Measurements from ENCODE around the gene CGRRF1.

CGRRF1 gene

DNA sequence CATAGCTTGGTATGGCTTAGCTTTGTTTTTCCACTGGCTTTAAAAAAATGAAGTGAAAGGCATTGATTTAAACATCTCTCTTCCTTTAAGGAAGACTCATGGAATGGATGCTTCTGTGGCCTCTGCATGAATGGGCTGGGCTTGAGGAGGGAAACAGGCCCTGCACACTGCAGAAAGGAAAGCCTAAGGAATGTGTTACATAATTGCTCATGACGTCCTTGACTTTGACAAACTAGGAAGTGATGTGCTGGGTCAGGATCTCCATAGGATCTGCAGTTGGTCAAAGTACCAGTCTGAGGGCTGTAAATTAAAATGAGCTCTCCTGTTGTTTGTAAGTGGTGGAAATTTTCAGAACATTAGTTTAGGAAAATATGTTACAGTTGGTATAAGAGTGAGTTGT, 69.9 kb downstream of the CGRRF1 start (continued):
- TF ChIP-seq, protein P1, sequence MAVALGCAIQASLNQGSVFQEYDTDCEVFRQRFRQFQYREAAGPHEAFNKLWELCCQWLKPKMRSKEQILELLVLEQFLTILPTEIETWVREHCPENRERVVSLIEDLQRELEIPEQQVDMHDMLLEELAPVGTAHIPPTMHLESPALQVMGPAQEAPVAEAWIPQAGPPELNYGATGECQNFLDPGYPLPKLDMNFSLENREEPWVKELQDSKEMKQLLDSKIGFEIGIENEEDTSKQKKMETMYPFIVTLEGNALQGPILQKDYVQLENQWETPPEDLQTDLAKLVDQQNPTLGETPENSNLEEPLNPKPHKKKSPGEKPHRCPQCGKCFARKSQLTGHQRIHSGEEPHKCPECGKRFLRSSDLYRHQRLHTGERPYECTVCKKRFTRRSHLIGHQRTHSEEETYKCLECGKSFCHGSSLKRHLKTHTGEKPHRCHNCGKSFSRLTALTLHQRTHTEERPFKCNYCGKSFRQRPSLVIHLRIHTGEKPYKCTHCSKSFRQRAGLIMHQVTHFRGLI (tag by site-specific recombination; IDR thresholded peaks at IDR 0.05) = no peak
- TF ChIP-seq ZNF843 (tag by site-specific recombination; IDR thresholded peaks at IDR 0.05) = no peak
- no peak for TF ChIP-seq ZNF521 (tag by site-specific recombination; IDR thresholded peaks at IDR 0.05)
- no peak for TF ChIP-seq ZNF148 (tag by site-specific recombination; IDR thresholded peaks at IDR 0.05; ENCODE audit: borderline replicate concordance)
- no peak for TF ChIP-seq ZNF623 (tag by site-specific recombination; IDR thresholded peaks at IDR 0.05)
- TF ChIP-seq ZNF626 (tag by site-specific recombination; IDR thresholded peaks at IDR 0.05) = no peak
- TF ChIP-seq KLF16 (tag by site-specific recombination; IDR thresholded peaks at IDR 0.05) = no peak
- TF ChIP-seq ZNF341 (tag by site-specific recombination; IDR thresholded peaks at IDR 0.05; ENCODE audit: low read depth) = no peak
- TF ChIP-seq, protein P2, sequence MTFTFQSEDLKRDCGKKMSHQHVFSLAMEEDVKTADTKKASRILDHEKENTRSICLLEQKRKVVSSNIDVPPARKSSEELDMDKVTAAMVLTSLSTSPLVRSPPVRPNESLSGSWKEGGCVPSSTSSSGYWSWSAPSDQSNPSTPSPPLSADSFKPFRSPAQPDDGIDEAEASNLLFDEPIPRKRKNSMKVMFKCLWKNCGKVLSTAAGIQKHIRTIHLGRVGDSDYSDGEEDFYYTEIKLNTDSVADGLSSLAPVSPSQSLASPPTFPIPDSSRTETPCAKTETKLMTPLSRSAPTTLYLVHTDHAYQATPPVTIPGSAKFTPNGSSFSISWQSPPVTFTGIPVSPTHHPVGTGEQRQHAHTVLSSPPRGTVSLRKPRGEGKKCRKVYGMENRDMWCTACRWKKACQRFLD (tag by site-specific recombination; IDR thresholded peaks at IDR 0.05) = no peak

DNA sequence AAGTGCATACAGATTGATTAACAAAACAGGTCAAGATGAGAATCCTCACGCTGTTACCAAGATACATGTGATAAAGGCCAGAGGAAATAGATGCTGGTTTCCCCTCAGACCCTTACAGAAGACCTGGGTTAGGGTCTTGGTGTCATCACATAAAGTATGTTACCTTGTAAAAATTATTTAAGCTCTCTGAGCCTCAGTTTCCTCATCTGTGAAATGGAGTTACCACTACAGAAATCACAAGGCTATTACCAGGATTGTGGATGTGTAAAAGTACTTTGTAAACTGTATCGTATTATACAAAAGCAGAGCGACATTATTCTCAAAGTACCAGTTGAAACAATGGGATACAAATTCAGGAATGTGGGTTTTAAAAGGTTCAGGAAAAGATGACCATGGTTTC, 71.2 kb downstream of the CGRRF1 start:
- TF ChIP-seq ZNF624 (tag by site-specific recombination; IDR thresholded peaks at IDR 0.05) (no peak), ZNF157 (tag by site-specific recombination; IDR thresholded peaks at IDR 0.05) (no peak), SCRT2 (tag by site-specific recombination; IDR thresholded peaks at IDR 0.05) (no peak), ZNF292 (tag by site-specific recombination; IDR thresholded peaks at IDR 0.05; ENCODE audit: borderline replicate concordance, low read depth) (no peak), SP7 (tag by site-specific recombination; IDR thresholded peaks at IDR 0.05) (no peak), ZNF596 (tag by site-specific recombination; IDR thresholded peaks at IDR 0.05) (no peak), ZBTB8A (tag by site-specific recombination; IDR thresholded peaks at IDR 0.05) (no peak)
- H3K4me1 ChIP-seq (ENCODE audit: control insufficient read depth, insufficient read depth, low read length) = no peaks in the 10 kb centered on the region
- no peak overlapping the region for H3K27ac ChIP-seq (ENCODE audit: extremely low read depth, low read depth, low read length)
- no peak overlapping the region for H3K4me3 ChIP-seq (ENCODE audit: low read depth, low read length)
- H3K36me3 ChIP-seq (ENCODE audit: control insufficient read depth in 2 of 2, insufficient read depth in 1 of 2, low read length in 2 of 2) = no peaks in the 10 kb centered on the region; a peak in 1 of 3 replicates
- H3K9me3 ChIP-seq (ENCODE audit: control insufficient read depth, insufficient read depth, low read depth, low read length) = no peaks in the 10 kb centered on the region
- POLR2A ChIA-PET = no interaction called here
- CTCF ChIA-PET = interaction anchor here (2.7 kb wide), 1 partner anchor 110 kb away, joined by 11 read pairs; no protein-coding TSS in a partner anchor

DNA sequence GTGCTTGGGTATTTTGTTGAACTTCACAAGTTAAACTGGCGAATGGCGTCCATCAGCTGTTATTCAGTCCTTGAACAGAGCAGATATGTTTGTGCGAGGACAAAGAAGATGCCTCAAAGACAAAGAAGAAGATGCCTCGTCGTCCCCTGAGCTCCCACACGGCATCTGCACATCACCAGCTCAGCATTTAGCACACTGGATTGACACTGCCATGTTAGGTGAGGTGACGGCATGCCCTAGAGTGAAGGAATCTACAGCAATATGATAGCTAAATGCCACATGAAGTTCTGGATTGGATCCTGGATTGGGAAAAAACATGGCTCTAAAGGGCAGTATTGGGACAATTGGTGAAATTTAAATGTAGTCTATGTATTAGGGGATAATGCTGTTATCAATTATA, 72.6 kb downstream of the CGRRF1 start:
- Histone ChIP-seq H3K36me3 (ENCODE audit: control insufficient read depth in 2 of 2, insufficient read depth in 1 of 2, low read length in 2 of 2) (no peaks in the 10 kb centered on the region; a peak in 1 of 3 replicates), H3K9me3 (ENCODE audit: control insufficient read depth, insufficient read depth, low read depth, low read length) (no peaks in the 10 kb centered on the region), H3K4me1 (ENCODE audit: control insufficient read depth, insufficient read depth, low read length) (no peaks in the 10 kb centered on the region), H3K4me3 (ENCODE audit: low read depth, low read length) (no peak overlapping the region), H3K27ac (ENCODE audit: extremely low read depth, low read depth, low read length) (no peak overlapping the region)
- POLR2A ChIA-PET = interaction anchor here (0.9 to 1.4 kb wide), 2 partner anchors 12 to 16 kb away, joined by 3 to 5 read pairs; no protein-coding TSS in a partner anchor
- TF ChIP-seq HOXA7 (CRISPR knock-in tag; IDR thresholded peaks at IDR 0.05; ENCODE audit: borderline replicate concordance) (no peak), KLF9 (tag by site-specific recombination; IDR thresholded peaks at IDR 0.05; ENCODE audit: low read depth) (no peak), ZNF792 (tag by site-specific recombination; IDR thresholded peaks at IDR 0.05) (no peak), ZNF148 (tag by site-specific recombination; IDR thresholded peaks at IDR 0.05; ENCODE audit: borderline replicate concordance) (no peak), ZNF623 (tag by site-specific recombination; IDR thresholded peaks at IDR 0.05) (no peak), ZNF146 (tag by site-specific recombination; IDR thresholded peaks at IDR 0.05) (no peak), TRIM28 (IDR thresholded peaks at IDR 0.05; ENCODE audit: borderline replicate concordance, low read length) (no peak), ZNF768 (tag by site-specific recombination; IDR thresholded peaks at IDR 0.05) (no peak), ZNF488 (tag by site-specific recombination; IDR thresholded peaks at IDR 0.05) (no peak)
- CTCF ChIA-PET = interaction anchor here (0.6 to 2.7 kb wide), 6 partner anchors 9 to 243 kb away, joined by 3 to 11 read pairs (median 4); no protein-coding TSS in a partner anchor
